Upper lobe of left lung (tissue), 4 donors: ENCODE data around the gene TIGD3.

Experiments used
- CTCF ChIP-seq, 6 experiments: fragments of 450-650 bp in 4 of 6; fragments of 200-600 bp in 2 of 6; sonication (generic) in 2 of 6; IDR thresholded peaks; one replicate each; pipeline ENCODE4 v1.5.1; 2016 to 2019; ENCODE audit warnings: antibody characterized with exemption in 6 of 6
- POLR2A ChIP-seq, 4 donors: fragments of 450-650 bp; IDR thresholded peaks; one replicate each; pipeline ENCODE4 v1.5.1; 2016 to 2017; ENCODE audit warnings: antibody characterized with exemption in 4 of 4, mild to moderate bottlenecking in 2 of 4
- POLR2AphosphoS5 ChIP-seq, 2 donors: sonication (generic); formaldehyde crosslinking; IDR thresholded peaks; one replicate each; pipeline ENCODE4 v1.5.1; 2017; ENCODE audit warnings: antibody characterized with exemption in 2 of 2

GRCh38 chr11:65321828-65322485, 32.6 kb upstream of the TIGD3 start:
- TF ChIP-seq CTCF (IDR thresholded peaks at IDR 0.05) (no peak), POLR2AphosphoS5 (IDR thresholded peaks at IDR 0.05) (no peak), POLR2A (IDR thresholded peaks at IDR 0.05) (no peak)
